ENCODE measurements around the gene OR6M1.

GRCh38 chr11:123841174-123841573 lies 35.0 kb upstream of the OR6M1 start:
- no peak for TF ChIP-seq POLR2A (IDR thresholded peaks at IDR 0.05)
- TF ChIP-seq CTCF (IDR thresholded peaks at IDR 0.05) = no peak

Measured in right lobe of liver (tissue), 4 donors.